ENCODE data around the gene TTLL4. TPM values are rescaled to one million over a fixed set of nuclear protein-coding genes. Genes with fewer than 3 reads are reported as not detected.

The TTLL4 gene
- total RNA-seq, 4 donors from 2014 or later = 4.4 to 16.2 (median 6.4) TPM

GRCh38 chr2:218799990-218800389 lies 89.4 kb downstream of the TTLL4 start:
- H3K27ac ChIP-seq = no peak overlapping the region
- no peak for ATAC-seq
- no peak for TF ChIP-seq POLR2A (IDR thresholded peaks at IDR 0.05)
- TF ChIP-seq, protein P1, sequence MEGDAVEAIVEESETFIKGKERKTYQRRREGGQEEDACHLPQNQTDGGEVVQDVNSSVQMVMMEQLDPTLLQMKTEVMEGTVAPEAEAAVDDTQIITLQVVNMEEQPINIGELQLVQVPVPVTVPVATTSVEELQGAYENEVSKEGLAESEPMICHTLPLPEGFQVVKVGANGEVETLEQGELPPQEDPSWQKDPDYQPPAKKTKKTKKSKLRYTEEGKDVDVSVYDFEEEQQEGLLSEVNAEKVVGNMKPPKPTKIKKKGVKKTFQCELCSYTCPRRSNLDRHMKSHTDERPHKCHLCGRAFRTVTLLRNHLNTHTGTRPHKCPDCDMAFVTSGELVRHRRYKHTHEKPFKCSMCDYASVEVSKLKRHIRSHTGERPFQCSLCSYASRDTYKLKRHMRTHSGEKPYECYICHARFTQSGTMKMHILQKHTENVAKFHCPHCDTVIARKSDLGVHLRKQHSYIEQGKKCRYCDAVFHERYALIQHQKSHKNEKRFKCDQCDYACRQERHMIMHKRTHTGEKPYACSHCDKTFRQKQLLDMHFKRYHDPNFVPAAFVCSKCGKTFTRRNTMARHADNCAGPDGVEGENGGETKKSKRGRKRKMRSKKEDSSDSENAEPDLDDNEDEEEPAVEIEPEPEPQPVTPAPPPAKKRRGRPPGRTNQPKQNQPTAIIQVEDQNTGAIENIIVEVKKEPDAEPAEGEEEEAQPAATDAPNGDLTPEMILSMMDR (IDR thresholded peaks at IDR 0.05 in 4 of 5, conservative IDR thresholded peaks at IDR 0.05 in 1 of 5) = no peak
- no peaks in the 10 kb centered on the region for H3K9me3 ChIP-seq
- H3K4me1 ChIP-seq = peaks cover 0 to 17% of the 10 kb centered on the region in 2 donors
- in situ Hi-C loops (cut with MboI; ENCODE audit: low sequenced_read_pairs in 4 of 4) (no loop called here), intact Hi-C loops (cut with DNase I; ENCODE audit: low total_unique reads) (no loop called here)
- no peak for DNase-seq
- no peak overlapping the region for H3K4me3 ChIP-seq
- H3K27me3 ChIP-seq = no peaks in the 10 kb centered on the region
- no peaks in the 10 kb centered on the region for H3K36me3 ChIP-seq

- no peak overlapping the region for H3K4me3 ChIP-seq
- H3K4me1 ChIP-seq = peaks cover 17 to 40% of the 10 kb centered on the region in 2 donors
- intact Hi-C loops (cut with DNase I; ENCODE audit: low total_unique reads) (no loop called here), in situ Hi-C loops (cut with MboI; ENCODE audit: low sequenced_read_pairs in 4 of 4) (no loop called here)
- H3K9me3 ChIP-seq = no peaks in the 10 kb centered on the region
- no peaks in the 10 kb centered on the region for H3K27me3 ChIP-seq
- H3K36me3 ChIP-seq = no peaks in the 10 kb centered on the region
- TF ChIP-seq, protein P1 (IDR thresholded peaks at IDR 0.05 in 4 of 5, conservative IDR thresholded peaks at IDR 0.05 in 1 of 5) = no peak
- no peak for TF ChIP-seq POLR2A (IDR thresholded peaks at IDR 0.05)
- peak overlapping the region; percentile 36 to 70 (median 46) for H3K27ac ChIP-seq
- ATAC-seq (no peak), DNase-seq (no peak)
Observed at GRCh38 chr2:218802386-218802994, 91.9 kb downstream of the TTLL4 start.

- Histone ChIP-seq H3K4me1 (peaks cover 25 to 62% of the 10 kb centered on the region in 2 donors), H3K27ac (peak overlapping the region; percentile 79 to 92 (median 88)), H3K36me3 (no peaks in the 10 kb centered on the region), H3K9me3 (no peaks in the 10 kb centered on the region), H3K4me3 (no peak overlapping the region), H3K27me3 (no peaks in the 10 kb centered on the region)
- TF ChIP-seq, protein P1 (IDR thresholded peaks at IDR 0.05 in 4 of 5, conservative IDR thresholded peaks at IDR 0.05 in 1 of 5) = no peak
- no peak for TF ChIP-seq POLR2A (IDR thresholded peaks at IDR 0.05)
- DNase-seq (no peak), ATAC-seq (no peak)
- intact Hi-C loops (cut with DNase I; ENCODE audit: low total_unique reads) (no loop called here), in situ Hi-C loops (cut with MboI; ENCODE audit: low sequenced_read_pairs in 4 of 4) (no loop called here)
Observed at GRCh38 chr2:218804817-218805216, 94.2 kb downstream of the TTLL4 start.

Other genes starting within 250 kb of the TTLL4 start
- gene USP37, start 142.5 kb upstream of the TTLL4 start, total RNA-seq = 10 to 100 TPM in 1 of 4 donors, 1 to 10 TPM in 3; 7.0 to 12.4 (median 8.0) TPM
- gene CNOT9, start 142.0 kb upstream of the TTLL4 start, total RNA-seq = 10 to 100 TPM; 10.4 to 28.4 (median 20.5) TPM
- 10 to 100 TPM; 21.6 to 60.9 (median 43.7) TPM for gene PLCD4, start 102.9 kb upstream of the TTLL4 start, total RNA-seq
- 10 to 100 TPM; 13.2 to 46.6 (median 34.0) TPM for gene ZNF142, start 51.2 kb upstream of the TTLL4 start, total RNA-seq
- 10 to 100 TPM; 19.6 to 46.9 (median 22.4) TPM for gene BCS1L, start 51.2 kb upstream of the TTLL4 start, total RNA-seq
- gene RNF25, start 38.8 kb upstream of the TTLL4 start, total RNA-seq = 10 to 100 TPM; 11.7 to 39.1 (median 26.1) TPM
- gene STK36, start 38.7 kb upstream of the TTLL4 start, total RNA-seq = 10 to 100 TPM in 1 of 4 donors, 1 to 10 TPM in 3; 3.0 to 16.3 (median 7.6) TPM
- gene CYP27A1, start 71.3 kb downstream of the TTLL4 start, total RNA-seq = 10 to 100 TPM; 17.9 to 56.3 (median 26.8) TPM
- gene PRKAG3, start 121.0 kb downstream of the TTLL4 start, total RNA-seq = 10 to 100 TPM in 3 of 4 donors, 1 to 10 TPM in 1; 8.3 to 65.4 (median 44.3) TPM
- 1 to 10 TPM in 2 of 4 donors, under 1 TPM in 2; 0.36 to 3.9 (median 2.1) TPM for gene WNT6, start 149.0 kb downstream of the TTLL4 start, total RNA-seq
- not detected for gene WNT10A, start 170.0 kb downstream of the TTLL4 start, total RNA-seq
- not detected for gene CDK5R2, start 248.8 kb downstream of the TTLL4 start, total RNA-seq

Measured in gastrocnemius medialis (tissue), 4 donors.